ENCODE results near the gene CLDN25.

The CLDN25 gene

DNA sequence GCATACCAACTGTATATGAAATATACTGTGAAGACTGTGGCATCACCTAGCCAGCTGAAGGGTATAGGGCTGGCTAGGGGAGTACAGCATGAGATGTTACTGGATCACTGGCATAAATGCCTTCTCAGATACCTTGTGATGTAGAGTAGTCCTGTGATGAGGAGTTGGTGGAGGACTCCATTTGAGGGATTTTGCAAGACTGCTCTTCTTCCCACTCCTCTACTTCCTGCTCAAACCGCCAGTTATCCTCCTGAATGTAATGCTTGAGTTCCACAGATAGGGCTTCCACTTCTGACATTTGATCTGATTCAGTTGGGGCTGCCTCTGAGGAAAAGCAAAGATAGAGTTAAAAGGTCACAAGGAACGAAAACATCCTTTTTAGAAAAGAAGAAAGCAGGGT lies 29.3 kb downstream of the CLDN25 start:
- DNase-seq (ENCODE audit: low read depth in 2 of 2) = no peak

DNA sequence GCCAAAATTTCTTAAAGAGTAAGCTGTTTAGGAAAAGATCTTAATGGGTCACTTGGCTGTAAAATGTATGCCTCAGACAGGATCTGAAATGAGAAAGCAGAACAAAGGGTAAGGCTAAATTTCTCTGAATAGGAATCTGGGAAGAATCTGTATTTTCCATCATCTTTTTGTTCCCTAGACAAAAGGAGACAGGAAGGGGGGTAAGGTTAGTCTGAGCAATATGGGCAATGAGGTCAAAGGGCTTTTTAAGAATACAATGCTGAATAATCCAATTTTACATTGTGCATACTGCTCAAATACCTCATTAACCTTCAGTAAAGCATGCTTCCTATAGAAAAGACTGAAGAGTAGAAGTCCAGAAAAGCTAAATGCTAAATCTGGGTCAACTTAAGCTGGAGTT lies 34.6 kb downstream of the CLDN25 start:
- DNase-seq (ENCODE audit: low read depth in 2 of 2) = no peak

DNA sequence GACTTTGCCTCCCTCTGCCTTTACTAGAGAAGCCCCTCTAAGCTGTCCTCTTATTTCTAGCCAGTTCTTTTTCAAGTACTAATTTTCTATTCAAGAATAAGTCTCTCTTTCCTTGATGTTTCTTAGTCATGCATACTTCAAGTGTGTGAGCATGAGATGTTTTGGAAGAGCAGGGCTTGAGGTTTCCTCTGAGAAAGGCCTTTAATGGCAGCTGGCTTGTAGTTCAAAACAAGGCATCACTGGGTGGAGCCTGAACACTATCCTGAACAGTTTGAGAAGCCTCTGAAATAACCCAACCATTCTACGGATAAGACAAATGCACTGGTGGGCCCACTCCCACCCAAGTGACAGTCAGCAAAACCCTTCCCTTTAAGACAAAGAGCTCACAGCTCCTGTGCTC lies 37.6 kb downstream of the CLDN25 start:
- DNase-seq (ENCODE audit: low read depth in 2 of 2) = no peak

DNA sequence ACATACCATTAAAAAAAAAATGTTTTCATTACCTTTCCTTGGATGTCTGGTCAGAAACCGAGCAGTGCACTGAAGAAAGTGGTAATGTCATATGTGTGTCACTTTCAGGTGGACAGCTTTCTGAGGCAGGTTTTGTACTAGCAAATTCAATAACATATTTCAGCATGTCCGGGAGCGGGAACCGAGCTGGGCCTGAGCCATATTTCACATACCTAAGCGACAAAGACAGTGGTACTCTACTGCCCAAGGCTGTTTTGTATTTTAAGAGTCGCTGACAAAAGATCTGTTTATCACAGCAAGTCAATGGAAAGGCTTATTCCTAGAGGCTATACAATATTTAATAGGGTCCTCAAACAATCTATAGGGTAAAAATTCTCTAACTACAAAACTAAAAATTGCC lies 38.0 kb downstream of the CLDN25 start:
- no peak for DNase-seq (ENCODE audit: low read depth in 2 of 2)

DNA sequence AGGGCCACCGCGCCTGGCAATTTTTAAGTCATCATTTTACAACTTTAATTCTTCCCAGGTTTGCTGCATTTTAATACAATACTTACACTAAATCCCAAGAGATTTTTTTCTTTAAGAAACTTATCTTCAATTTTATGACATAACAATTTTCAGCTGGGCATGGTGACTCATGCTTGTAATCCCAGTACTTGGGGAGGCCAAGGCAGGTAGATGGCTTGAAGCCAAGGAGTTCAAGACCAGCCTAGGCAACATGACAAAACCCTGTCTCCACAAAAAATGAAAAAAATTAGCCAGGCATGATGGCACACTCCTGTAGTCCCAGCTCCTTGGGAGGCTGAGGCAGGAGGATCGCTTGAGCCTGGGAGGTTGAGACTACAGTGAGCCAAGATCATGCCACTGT lies 38.8 kb downstream of the CLDN25 start:
- DNase-seq (ENCODE audit: low read depth in 2 of 2) = no peak

DNA sequence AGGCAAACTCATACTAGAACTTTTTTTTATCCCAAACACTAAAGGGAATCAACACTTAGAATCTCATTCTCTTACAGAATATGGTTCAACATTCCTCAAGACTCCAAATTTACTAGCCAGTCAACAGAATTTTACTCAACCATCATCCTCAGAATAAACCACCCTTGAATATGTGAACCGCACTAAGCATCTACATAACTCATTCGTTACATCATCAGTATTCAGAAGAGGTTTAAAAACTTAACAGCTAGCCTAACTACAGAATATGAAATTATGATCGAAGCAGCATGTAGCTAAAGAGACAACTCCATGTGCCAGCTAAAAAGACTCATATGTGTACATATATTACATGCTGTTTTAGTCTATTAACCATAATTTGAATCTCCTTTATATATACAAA lies 47.9 kb downstream of the CLDN25 start:
- DNase-seq (ENCODE audit: low read depth in 2 of 2) = no peak

DNA sequence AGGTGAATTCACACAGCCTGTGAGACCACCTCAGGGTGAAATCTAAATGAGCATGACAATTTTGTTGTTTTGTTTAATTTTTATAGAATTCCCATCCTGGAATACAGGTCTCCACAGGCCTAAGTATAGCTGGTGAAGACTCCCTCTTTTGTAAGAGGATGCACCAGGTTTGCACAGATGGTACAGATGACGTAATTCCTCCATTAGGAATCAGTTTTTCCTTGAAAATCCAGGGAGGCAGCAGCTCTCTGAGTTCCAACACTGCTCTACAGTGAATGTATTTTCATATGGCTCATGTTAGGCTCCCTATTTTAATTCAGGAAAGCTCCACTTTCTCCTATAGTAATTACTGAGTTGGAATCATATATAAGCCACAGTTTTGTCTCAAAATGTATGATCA lies 48.6 kb downstream of the CLDN25 start:
- no peak for DNase-seq (ENCODE audit: low read depth in 2 of 2)

DNA sequence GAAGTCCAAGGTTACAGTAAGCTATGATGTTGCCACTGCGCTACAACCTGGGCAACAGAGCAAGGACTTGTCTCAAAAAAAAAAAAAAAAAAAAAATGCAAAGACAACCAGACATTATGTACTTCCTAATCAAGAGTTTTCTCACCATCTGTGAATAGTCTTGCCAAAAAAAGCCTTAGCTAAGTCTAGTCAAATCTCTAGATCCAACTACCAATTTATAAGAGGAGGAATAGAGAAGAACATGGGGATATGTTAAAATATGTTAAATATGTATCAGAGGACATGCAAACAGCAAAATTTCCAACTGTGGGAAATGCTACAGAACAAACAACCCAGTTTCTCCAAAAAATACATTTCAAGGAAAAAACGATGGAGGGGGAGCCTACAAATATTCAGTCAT lies 50.2 kb downstream of the CLDN25 start:
- no peak for DNase-seq (ENCODE audit: low read depth in 2 of 2)
